HepG2 (cell line): ENCODE data around the gene ABHD17A. TPM values are rescaled to one million over a fixed set of nuclear protein-coding genes. Genes with fewer than 3 reads are reported as not detected.
A peak's percentile ranks its signal among the peaks of the same experiment; 100 is the strongest.

Experiments used
- SMARCC2 ChIP-seq: fragments of 450-650 bp; IDR thresholded peaks from 2 replicates; pipeline ENCODE4 v1.6.1; 2017; ENCODE audit warnings: antibody characterized with exemption, mild to moderate bottlenecking
- TBL1XR1 ChIP-seq: fragments of 150-350 bp; IDR thresholded peaks from 2 replicates; pipeline ENCODE4 v1.6.1; 2014; ENCODE audit warnings: borderline replicate concordance, low read length; ENCODE audit not compliant: partially characterized antibody
- ZNF564 ChIP-seq: sonication (generic); formaldehyde crosslinking; IDR thresholded peaks from 2 replicates; pipeline ENCODE4 v1.8.1; 2023; ENCODE audit warnings: mild to moderate bottlenecking, missing genetic modification reagents
- ZZZ3 ChIP-seq: sonication (generic); formaldehyde crosslinking; IDR thresholded peaks from 2 replicates; pipeline ENCODE4 v1.4.0; 2020; ENCODE audit warnings: missing genetic modification reagents, mild to moderate bottlenecking, borderline replicate concordance
- polyA plus RNA-seq, 8 experiments: library from polyadenylated mRNA; depleted of rRNA in 3 of 8; stranded (reverse) in 7 of 8; unstranded in 1 of 8; fragments of >200 nt; fragmentation: Illumina TruSeq in 4 of 8; extraction: Trizol in 4 of 8; gene quantifications; 2 replicates each; pipeline versions ENCODE4 v1.2.1 to v1.2.3, GENCODE V29; 2011 to 2016; ENCODE audit warnings: low read depth in 4 of 8, missing spikeins in 1 of 8, mixed read lengths in 1 of 8; ENCODE audit not compliant: insufficient read depth in 1 of 8
- total RNA-seq, 5 experiments: library from RNA; depleted of rRNA; stranded (reverse); fragments of >200 nt; fragmentation: Illumina TruSeq; extraction: Trizol; gene quantifications; 2 replicates each; pipeline ENCODE4 v1.2.3, GENCODE V29; 2016; ENCODE audit warnings: low read depth in 1 of 5
- TF ChIP-seq, protein P1 (sequence below): sonication (generic); formaldehyde crosslinking; IDR thresholded peaks from 2 replicates; pipeline ENCODE4 v1.4.0; 2020; ENCODE audit warnings: missing genetic modification reagents
- TF ChIP-seq, protein P2 (sequence below): sonication (generic); formaldehyde crosslinking; IDR thresholded peaks from 2 replicates; pipeline ENCODE4 v1.4.0; 2020; ENCODE audit warnings: missing genetic modification reagents, borderline replicate concordance
- TF ChIP-seq, protein P3 (sequence below): sonication (generic); formaldehyde crosslinking; IDR thresholded peaks from 2 replicates; pipeline ENCODE4 v1.4.0; 2020; ENCODE audit warnings: missing genetic modification reagents
- TF ChIP-seq, protein P4 (sequence below): sonication (generic); formaldehyde crosslinking; IDR thresholded peaks from 2 replicates; pipeline ENCODE4 v1.5.1; 2020; ENCODE audit warnings: mild to moderate bottlenecking, missing genetic modification reagents, borderline replicate concordance

The ABHD17A gene
- total and polyA plus RNA-seq, 2 of the 13 experiments (the other 11 are each of a cell fraction or from before 2014, with no cell fraction given): 27.7 to 40.8 TPM

DNA sequence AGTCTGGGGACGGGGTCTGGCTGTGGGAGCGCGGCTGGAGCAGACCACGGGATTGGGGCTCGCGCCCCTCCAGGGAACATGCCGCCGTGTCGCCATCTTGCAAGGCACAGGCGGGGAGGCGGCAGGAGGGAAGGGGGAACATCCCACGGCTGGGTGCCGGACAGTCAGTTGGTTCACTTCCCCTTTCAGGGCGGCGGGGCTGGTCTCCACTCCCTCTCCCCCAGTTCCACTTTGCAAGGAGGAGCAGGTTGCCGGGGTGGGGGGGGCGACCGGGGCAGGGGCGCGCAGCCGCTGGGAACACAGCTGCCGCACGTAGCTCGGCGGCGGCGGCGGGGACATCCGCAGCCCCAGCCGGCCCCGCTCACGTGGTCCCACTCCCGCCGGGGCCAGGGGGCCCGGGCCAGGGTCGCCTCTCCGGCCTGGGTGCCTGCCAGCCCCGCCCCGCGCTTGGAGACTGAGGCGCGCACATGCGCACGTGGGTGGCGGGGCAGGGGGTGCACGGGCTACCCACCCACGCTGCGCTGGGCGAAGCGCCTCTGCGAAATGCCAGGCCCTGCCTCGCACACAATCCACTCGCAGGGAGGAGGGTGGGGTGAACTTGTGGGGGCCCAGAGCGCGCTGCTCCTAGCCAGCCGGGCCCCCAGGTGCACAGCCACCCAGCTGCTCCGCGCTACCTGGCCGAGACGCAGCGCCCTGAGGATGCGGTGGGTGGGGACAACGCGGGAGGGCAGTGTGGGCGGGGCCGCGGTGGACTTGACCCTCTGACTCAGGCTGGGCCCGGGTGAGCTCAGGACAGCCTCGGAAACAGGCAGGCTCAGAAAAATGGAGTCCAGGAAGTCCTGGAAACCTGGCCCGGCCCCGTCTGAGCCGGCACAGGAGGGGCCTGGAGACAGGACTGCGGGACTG is 28.3 kb downstream of the ABHD17A start (continued):
- TF ChIP-seq, protein P1, sequence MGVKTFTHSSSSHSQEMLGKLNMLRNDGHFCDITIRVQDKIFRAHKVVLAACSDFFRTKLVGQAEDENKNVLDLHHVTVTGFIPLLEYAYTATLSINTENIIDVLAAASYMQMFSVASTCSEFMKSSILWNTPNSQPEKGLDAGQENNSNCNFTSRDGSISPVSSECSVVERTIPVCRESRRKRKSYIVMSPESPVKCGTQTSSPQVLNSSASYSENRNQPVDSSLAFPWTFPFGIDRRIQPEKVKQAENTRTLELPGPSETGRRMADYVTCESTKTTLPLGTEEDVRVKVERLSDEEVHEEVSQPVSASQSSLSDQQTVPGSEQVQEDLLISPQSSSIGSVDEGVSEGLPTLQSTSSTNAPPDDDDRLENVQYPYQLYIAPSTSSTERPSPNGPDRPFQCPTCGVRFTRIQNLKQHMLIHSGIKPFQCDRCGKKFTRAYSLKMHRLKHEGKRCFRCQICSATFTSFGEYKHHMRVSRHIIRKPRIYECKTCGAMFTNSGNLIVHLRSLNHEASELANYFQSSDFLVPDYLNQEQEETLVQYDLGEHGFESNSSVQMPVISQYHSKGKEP (CRISPR knock-in tag): no peak
- TF ChIP-seq TBL1XR1 (peak; percentile 40), ZNF564 (no peak), ZZZ3 (CRISPR knock-in tag) (no peak), SMARCC2 (no peak)
- TF ChIP-seq, protein P2, sequence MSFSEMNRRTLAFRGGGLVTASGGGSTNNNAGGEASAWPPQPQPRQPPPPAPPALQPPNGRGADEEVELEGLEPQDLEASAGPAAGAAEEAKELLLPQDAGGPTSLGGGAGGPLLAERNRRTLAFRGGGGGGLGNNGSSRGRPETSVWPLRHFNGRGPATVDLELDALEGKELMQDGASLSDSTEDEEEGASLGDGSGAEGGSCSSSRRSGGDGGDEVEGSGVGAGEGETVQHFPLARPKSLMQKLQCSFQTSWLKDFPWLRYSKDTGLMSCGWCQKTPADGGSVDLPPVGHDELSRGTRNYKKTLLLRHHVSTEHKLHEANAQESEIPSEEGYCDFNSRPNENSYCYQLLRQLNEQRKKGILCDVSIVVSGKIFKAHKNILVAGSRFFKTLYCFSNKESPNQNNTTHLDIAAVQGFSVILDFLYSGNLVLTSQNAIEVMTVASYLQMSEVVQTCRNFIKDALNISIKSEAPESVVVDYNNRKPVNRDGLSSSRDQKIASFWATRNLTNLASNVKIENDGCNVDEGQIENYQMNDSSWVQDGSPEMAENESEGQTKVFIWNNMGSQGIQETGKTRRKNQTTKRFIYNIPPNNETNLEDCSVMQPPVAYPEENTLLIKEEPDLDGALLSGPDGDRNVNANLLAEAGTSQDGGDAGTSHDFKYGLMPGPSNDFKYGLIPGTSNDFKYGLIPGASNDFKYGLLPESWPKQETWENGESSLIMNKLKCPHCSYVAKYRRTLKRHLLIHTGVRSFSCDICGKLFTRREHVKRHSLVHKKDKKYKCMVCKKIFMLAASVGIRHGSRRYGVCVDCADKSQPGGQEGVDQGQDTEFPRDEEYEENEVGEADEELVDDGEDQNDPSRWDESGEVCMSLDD (CRISPR knock-in tag): no peak
- TF ChIP-seq, protein P3, sequence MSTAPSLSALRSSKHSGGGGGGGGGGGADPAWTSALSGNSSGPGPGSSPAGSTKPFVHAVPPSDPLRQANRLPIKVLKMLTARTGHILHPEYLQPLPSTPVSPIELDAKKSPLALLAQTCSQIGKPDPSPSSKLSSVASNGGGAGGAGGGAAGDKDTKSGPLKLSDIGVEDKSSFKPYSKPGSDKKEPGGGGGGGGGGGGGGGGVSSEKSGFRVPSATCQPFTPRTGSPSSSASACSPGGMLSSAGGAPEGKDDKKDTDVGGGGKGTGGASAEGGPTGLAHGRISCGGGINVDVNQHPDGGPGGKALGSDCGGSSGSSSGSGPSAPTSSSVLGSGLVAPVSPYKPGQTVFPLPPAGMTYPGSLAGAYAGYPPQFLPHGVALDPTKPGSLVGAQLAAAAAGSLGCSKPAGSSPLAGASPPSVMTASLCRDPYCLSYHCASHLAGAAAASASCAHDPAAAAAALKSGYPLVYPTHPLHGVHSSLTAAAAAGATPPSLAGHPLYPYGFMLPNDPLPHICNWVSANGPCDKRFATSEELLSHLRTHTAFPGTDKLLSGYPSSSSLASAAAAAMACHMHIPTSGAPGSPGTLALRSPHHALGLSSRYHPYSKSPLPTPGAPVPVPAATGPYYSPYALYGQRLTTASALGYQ (CRISPR knock-in tag): no peak
- TF ChIP-seq, protein P4, sequence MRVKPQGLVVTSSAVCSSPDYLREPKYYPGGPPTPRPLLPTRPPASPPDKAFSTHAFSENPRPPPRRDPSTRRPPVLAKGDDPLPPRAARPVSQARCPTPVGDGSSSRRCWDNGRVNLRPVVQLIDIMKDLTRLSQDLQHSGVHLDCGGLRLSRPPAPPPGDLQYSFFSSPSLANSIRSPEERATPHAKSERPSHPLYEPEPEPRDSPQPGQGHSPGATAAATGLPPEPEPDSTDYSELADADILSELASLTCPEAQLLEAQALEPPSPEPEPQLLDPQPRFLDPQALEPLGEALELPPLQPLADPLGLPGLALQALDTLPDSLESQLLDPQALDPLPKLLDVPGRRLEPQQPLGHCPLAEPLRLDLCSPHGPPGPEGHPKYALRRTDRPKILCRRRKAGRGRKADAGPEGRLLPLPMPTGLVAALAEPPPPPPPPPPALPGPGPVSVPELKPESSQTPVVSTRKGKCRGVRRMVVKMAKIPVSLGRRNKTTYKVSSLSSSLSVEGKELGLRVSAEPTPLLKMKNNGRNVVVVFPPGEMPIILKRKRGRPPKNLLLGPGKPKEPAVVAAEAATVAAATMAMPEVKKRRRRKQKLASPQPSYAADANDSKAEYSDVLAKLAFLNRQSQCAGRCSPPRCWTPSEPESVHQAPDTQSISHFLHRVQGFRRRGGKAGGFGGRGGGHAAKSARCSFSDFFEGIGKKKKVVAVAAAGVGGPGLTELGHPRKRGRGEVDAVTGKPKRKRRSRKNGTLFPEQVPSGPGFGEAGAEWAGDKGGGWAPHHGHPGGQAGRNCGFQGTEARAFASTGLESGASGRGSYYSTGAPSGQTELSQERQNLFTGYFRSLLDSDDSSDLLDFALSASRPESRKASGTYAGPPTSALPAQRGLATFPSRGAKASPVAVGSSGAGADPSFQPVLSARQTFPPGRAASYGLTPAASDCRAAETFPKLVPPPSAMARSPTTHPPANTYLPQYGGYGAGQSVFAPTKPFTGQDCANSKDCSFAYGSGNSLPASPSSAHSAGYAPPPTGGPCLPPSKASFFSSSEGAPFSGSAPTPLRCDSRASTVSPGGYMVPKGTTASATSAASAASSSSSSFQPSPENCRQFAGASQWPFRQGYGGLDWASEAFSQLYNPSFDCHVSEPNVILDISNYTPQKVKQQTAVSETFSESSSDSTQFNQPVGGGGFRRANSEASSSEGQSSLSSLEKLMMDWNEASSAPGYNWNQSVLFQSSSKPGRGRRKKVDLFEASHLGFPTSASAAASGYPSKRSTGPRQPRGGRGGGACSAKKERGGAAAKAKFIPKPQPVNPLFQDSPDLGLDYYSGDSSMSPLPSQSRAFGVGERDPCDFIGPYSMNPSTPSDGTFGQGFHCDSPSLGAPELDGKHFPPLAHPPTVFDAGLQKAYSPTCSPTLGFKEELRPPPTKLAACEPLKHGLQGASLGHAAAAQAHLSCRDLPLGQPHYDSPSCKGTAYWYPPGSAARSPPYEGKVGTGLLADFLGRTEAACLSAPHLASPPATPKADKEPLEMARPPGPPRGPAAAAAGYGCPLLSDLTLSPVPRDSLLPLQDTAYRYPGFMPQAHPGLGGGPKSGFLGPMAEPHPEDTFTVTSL (CRISPR knock-in tag): no peak
